A673 (cell line): ENCODE results near the gene ILF3. TPM values are rescaled to one million over a fixed set of nuclear protein-coding genes. Genes with fewer than 3 reads are reported as not detected.
A peak's percentile ranks its signal among the peaks of the same experiment; 100 is the strongest.
"Not testable (repeated sequence)": the region's sequence is repeated elsewhere in the genome, so short reads cannot be mapped to it uniquely, and the experiment has no call there.

Source experiments
- BruUV-seq: library from RNA; stranded (reverse); fragments of 400-500 nt; replicated peaks from 2 replicates; lab custom pipeline; 2021; lab: Mats Ljungman, UMichigan
- CTCF ChIA-PET: fragments of 300-600 bp; sonication (Branson Sonifier 250); formaldehyde crosslinking; loops from one replicate; lab custom pipeline; 2022; ENCODE audit warnings: antibody characterized with exemption; lab: Charles Lee
- POLR2A ChIA-PET: fragments of 300-600 bp; sonication (Branson Sonifier 250); formaldehyde crosslinking; loops from one replicate; lab custom pipeline; 2022; ENCODE audit warnings: antibody characterized with exemption; ENCODE audit not compliant: low non-redundant PET; lab: Charles Lee
- DNase-seq: peaks from one replicate; pipeline ENCODE4 v3.0.0-alpha.2; 2015; ENCODE audit warnings: low spot score
- H3K27ac ChIP-seq: fragments of 200-600 bp; sonication (generic); 2 replicates; pipeline ENCODE4 v1.5.1; 2016; ENCODE audit warnings: mixed run types, low read depth, mild to moderate bottlenecking, mixed read lengths, antibody characterized with exemption, low read length; ENCODE audit not compliant: poor library complexity, severe bottlenecking
- H3K27me3 ChIP-seq: fragments of 200-600 bp; sonication (generic); replicated peaks from 2 replicates; pipeline ENCODE4 v1.6.1; 2017; ENCODE audit warnings: mixed run types, low read depth, mild to moderate bottlenecking, mixed read lengths, antibody characterized with exemption, low read length; ENCODE audit not compliant: insufficient read depth, poor library complexity
- H3K36me3 ChIP-seq: fragments of 200-600 bp; sonication (generic); 2 replicates; pipeline ENCODE4 v1.6.1; 2016; ENCODE audit warnings: mixed run types, mild to moderate bottlenecking, mixed read lengths, antibody characterized with exemption, low read length; ENCODE audit not compliant: insufficient read depth, poor library complexity, severe bottlenecking
- H3K4me1 ChIP-seq: fragments of 200-600 bp; sonication (generic); 2 replicates; pipeline ENCODE4 v1.6.1; 2017; ENCODE audit warnings: mixed run types, mild to moderate bottlenecking, mixed read lengths, antibody characterized with exemption, low read length; ENCODE audit not compliant: insufficient read depth, poor library complexity, severe bottlenecking
- H3K4me3 ChIP-seq: fragments of 200-600 bp; sonication (generic); 2 replicates; pipeline ENCODE4 v1.5.1; 2016; ENCODE audit warnings: low read depth, mixed run types, mild to moderate bottlenecking, mixed read lengths, low read length; ENCODE audit not compliant: poor library complexity, severe bottlenecking
- H3K9me3 ChIP-seq: fragments of 200-600 bp; sonication (generic); 2 replicates; pipeline ENCODE4 v1.6.1; 2016; ENCODE audit warnings: mixed run types, low read depth, mild to moderate bottlenecking, mixed read lengths, antibody characterized with exemption, low read length; ENCODE audit not compliant: poor library complexity, severe bottlenecking
- EZH2 ChIP-seq: fragments of 200-600 bp; sonication (generic); IDR thresholded peaks from 2 replicates; pipeline ENCODE4 v1.6.1; 2017; ENCODE audit warnings: borderline replicate concordance, low read depth, mild to moderate bottlenecking, mixed read lengths, antibody characterized with exemption, low read length; ENCODE audit not compliant: poor library complexity, severe bottlenecking
- intact Hi-C: fragments of 100-400 bp; cut with micrococcal nuclease; formaldehyde crosslinking; loops from one replicate; pipeline ENCODE4 v1.10.0; 2022; ENCODE audit not compliant: unreplicated experiment
- total RNA-seq: library from RNA; stranded (reverse); gene quantifications from 2 replicates; pipeline ENCODE4 v1.2.3, GENCODE V29; 2021
- TF ChIP-seq, protein P1 (sequence below): fragments of 300-800, 200-600 bp; sonication (generic); conservative IDR thresholded peaks from 2 replicates; pipeline ENCODE4 v1.5.1; 2017; ENCODE audit warnings: low read depth, mild to moderate bottlenecking, antibody characterized with exemption, low read length, moderate library complexity, mixed read lengths

The ILF3 gene
- total RNA-seq, 1 experiment from 2014 or later: 683 TPM

- peak overlapping the region; percentile 4 for H3K27ac ChIP-seq
- CTCF ChIA-PET: no interaction called here
- no peak overlapping the region for H3K4me3 ChIP-seq
- BruUV-seq: no TSS peak
- no peak for DNase-seq
- intact Hi-C loops: no loop called here
- H3K9me3 ChIP-seq: no peaks in the 10 kb centered on the region
- POLR2A ChIA-PET: interaction anchor here (0.6 kb wide), 1 partner anchor 194 kb away, joined by 3 read pairs; no protein-coding TSS in a partner anchor
- H3K27me3 ChIP-seq: no peaks in the 10 kb centered on the region
- peaks cover 51% of the 10 kb centered on the region for H3K36me3 ChIP-seq
- TF ChIP-seq, protein P1, sequence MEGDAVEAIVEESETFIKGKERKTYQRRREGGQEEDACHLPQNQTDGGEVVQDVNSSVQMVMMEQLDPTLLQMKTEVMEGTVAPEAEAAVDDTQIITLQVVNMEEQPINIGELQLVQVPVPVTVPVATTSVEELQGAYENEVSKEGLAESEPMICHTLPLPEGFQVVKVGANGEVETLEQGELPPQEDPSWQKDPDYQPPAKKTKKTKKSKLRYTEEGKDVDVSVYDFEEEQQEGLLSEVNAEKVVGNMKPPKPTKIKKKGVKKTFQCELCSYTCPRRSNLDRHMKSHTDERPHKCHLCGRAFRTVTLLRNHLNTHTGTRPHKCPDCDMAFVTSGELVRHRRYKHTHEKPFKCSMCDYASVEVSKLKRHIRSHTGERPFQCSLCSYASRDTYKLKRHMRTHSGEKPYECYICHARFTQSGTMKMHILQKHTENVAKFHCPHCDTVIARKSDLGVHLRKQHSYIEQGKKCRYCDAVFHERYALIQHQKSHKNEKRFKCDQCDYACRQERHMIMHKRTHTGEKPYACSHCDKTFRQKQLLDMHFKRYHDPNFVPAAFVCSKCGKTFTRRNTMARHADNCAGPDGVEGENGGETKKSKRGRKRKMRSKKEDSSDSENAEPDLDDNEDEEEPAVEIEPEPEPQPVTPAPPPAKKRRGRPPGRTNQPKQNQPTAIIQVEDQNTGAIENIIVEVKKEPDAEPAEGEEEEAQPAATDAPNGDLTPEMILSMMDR: no peak
- TF ChIP-seq EZH2: no peak
- H3K4me1 ChIP-seq: peaks cover 45% of the 10 kb centered on the region
These were observed 6.2 kb downstream of the ILF3 start for GRCh38 chr19:10660346-10660745.

DNA sequence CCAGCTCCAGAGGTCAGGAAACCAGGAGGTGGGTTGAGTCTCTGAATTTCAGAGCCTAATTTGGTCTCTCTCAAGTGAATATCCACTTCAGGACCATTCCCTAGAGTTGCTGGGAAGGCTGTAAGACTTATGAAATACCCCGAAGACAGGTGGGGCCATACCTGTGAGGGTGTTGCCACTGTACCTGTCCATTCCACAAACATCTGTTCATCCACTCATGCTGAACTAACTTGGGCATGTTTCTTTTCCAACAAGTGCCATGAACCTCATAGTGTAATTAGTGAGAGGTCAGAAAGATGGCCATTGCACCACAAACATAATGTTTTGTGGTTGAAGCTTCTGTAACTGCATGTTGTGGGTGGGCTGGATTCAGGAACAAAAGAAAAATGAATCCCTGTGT, 7.8 kb downstream of the ILF3 start:
- BruUV-seq: no TSS peak
- POLR2A ChIA-PET: interaction anchor here (0.6 kb wide), 1 partner anchor 34 kb away, joined by 4 read pairs; no protein-coding TSS in a partner anchor
- DNase-seq: no peak

DNA sequence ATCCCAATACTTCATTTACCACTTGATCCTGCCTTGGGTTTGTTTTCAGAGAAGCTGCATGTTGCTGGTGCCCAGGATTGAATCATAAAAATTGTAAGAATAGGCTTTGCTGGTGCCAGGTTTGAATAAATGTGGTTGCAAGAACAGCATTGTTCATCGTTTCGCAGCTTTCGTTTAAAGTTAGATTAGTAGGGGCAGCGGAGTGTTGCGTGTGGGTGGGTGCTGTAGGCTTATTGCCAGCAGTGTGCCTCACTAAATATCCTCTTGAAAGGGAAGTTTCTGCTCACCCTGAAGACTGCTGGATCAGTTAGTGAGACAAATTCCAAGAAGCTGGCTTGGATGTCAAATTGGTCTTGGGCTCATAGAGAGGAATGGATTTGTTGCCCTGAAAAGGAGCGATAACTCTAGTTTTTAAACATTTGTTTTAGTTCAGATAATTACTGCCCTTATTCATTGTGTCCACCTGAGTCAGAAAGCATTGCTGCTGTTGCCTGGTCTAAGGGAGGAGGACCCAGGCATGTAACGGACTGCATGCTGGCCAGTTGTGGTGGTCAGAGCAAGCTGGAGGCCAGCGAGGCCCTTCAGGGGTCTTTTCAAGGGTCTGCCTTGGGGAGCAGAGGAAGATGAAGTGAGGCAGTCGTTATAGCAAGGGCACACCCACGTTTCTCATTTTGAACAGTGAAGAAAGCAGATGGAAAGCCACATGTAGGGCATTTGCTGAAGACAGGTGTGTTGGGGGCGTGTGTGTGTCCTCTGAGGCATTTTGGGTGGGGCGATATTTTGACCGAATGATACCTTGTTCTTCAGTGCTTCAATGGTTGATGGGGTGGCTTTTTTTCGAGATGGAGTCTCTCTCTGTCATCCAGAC, 8.5 kb downstream of the ILF3 start:
- ChIA-PET CTCF (no interaction called here), POLR2A (interaction anchor here (0.6 kb wide), 1 partner anchor 34 kb away, joined by 4 read pairs; no protein-coding TSS in a partner anchor)
- no TSS peak for BruUV-seq
- H3K9me3 ChIP-seq: no peaks in the 10 kb centered on the region
- no peak overlapping the region for H3K4me3 ChIP-seq
- no peak for DNase-seq
- H3K4me1 ChIP-seq: peaks cover 38% of the 10 kb centered on the region
- peaks cover 40% of the 10 kb centered on the region for H3K36me3 ChIP-seq
- H3K27ac ChIP-seq: no peak overlapping the region
- H3K27me3 ChIP-seq: no peaks in the 10 kb centered on the region
- intact Hi-C loops: no loop called here
- TF ChIP-seq, protein P1: no peak
- TF ChIP-seq EZH2: no peak

More for the DNA sequence above, 7.8 kb downstream of the ILF3 start:
- Histone ChIP-seq H3K9me3 (no peaks in the 10 kb centered on the region), H3K4me1 (peaks cover 42% of the 10 kb centered on the region), H3K36me3 (peaks cover 42% of the 10 kb centered on the region), H3K4me3 (no peak overlapping the region), H3K27me3 (no peaks in the 10 kb centered on the region), H3K27ac (no peak overlapping the region)
- CTCF ChIA-PET: no interaction called here
- intact Hi-C loops: no loop called here
- TF ChIP-seq, protein P1: no peak
- no peak for TF ChIP-seq EZH2

DNA sequence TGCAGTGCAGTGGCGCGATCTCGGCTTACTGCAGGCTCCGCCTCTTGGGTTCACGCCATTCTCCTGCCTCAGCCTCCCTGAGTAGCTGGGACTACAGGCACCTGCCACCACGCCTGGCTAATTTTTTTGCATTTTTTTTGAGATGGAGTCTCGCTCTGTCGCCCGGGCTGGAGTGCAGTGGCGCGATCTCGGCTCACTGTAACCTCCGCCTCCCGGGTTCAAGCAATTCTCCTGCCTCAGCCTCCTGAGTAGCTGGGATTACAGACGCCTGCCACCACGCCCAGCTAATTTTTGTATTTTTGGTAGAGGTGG, 9.1 kb downstream of the ILF3 start:
- H3K4me3 ChIP-seq, POLR2A ChIA-PET, H3K27me3 ChIP-seq, CTCF ChIA-PET, BruUV-seq, H3K9me3 ChIP-seq, H3K27ac ChIP-seq, DNase-seq, intact Hi-C loops: not testable (repeated sequence)
- peaks cover 34% of the 10 kb centered on the region for H3K4me1 ChIP-seq
- peaks cover 37% of the 10 kb centered on the region for H3K36me3 ChIP-seq
